OCI-LY3 (cell line): ENCODE results near the gene HNF1B.

Experiments
- EZH2phosphoT487 ChIP-seq: fragments of 200-600 bp; shearing (Covaris generic); IDR thresholded peaks from 2 replicates; pipeline ENCODE4 v1.6.1; 2018; ENCODE audit warnings: antibody characterized with exemption, mixed run types, low read depth
- TF ChIP-seq, protein P1 (sequence below): fragments of 200-600, 300-600 bp; sonication (generic); IDR thresholded peaks from 2 replicates; pipeline ENCODE4 v1.5.1; 2014; ENCODE audit warnings: antibody characterized with exemption, low read length, low read depth

DNA sequence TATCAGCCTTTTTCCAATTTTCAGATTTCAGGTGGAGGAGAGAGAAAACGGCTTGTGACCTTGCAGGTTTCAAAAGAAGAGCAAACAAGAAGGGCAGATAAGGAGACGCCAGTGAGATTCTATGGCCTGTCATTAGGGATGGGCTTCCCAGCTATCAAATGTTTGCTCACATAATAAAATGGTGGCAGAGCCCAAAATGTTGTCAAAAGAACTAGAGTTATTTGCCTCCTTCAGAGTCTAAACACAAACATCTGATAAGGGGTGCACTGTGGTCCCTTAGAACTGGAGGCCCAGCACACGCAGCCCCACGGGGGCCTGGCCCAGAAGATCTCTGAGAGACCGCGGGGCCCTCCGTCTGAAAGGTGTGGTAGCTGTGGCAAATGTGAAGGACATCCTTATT is 55.5 kb downstream of the HNF1B start:
- TF ChIP-seq, protein P1, sequence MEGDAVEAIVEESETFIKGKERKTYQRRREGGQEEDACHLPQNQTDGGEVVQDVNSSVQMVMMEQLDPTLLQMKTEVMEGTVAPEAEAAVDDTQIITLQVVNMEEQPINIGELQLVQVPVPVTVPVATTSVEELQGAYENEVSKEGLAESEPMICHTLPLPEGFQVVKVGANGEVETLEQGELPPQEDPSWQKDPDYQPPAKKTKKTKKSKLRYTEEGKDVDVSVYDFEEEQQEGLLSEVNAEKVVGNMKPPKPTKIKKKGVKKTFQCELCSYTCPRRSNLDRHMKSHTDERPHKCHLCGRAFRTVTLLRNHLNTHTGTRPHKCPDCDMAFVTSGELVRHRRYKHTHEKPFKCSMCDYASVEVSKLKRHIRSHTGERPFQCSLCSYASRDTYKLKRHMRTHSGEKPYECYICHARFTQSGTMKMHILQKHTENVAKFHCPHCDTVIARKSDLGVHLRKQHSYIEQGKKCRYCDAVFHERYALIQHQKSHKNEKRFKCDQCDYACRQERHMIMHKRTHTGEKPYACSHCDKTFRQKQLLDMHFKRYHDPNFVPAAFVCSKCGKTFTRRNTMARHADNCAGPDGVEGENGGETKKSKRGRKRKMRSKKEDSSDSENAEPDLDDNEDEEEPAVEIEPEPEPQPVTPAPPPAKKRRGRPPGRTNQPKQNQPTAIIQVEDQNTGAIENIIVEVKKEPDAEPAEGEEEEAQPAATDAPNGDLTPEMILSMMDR: no peak
- no peak for TF ChIP-seq EZH2phosphoT487
